Mucosa of descending colon (tissue), 3 donors: Measurements from ENCODE around the gene SETD4. TPM values are rescaled to one million over a fixed set of nuclear protein-coding genes. Genes with fewer than 3 reads are reported as not detected.

Source experiments
- ATAC-seq: fragments of 200-7000 bp; cut with Tn5 transposase; one replicate; pipeline ENCODE4 v1.9.1; 2020; ENCODE audit warnings: mild to moderate bottlenecking, moderate library complexity
- DNase-seq, 3 donors: peaks; one replicate each; pipeline ENCODE4 v3.0.0-alpha.2; 2020
- H3K36me3 ChIP-seq: fragments of 200-600 bp; one replicate; pipeline ENCODE4 v1.8.0; 2021; ENCODE audit warnings: low read depth, mild to moderate bottlenecking
- H3K4me1 ChIP-seq: fragments of 200-600 bp; one replicate; pipeline ENCODE4 v1.8.0; 2021; ENCODE audit warnings: low read depth, mild to moderate bottlenecking
- H3K4me3 ChIP-seq: fragments of 200-600 bp; one replicate; pipeline ENCODE4 v1.8.0; 2021; ENCODE audit warnings: mild to moderate bottlenecking
- H3K9me3 ChIP-seq: fragments of 200-600 bp; one replicate; pipeline ENCODE4 v1.8.0; 2021; ENCODE audit warnings: mild to moderate bottlenecking
- CTCF ChIP-seq: fragments of 200-600 bp; IDR thresholded peaks from one replicate; pipeline ENCODE4 v1.8.0; 2022; ENCODE audit warnings: antibody characterized with exemption, mild to moderate bottlenecking
- intact Hi-C, 2 donors: fragments of 100-400 bp; cut with DNase I in 1 of 2; cut with micrococcal nuclease in 1 of 2; formaldehyde crosslinking; loops; one replicate each; pipeline versions ENCODE4 v1.11.0 to v1.11.1; 2022; cut with DNase I, micrococcal nuclease
- total RNA-seq, 3 donors: library from RNA; stranded (reverse); fragmentation: NEBNext Ultra II Directional in 2 of 3; extraction: Animal tissue kit (Norgen Biotek cat#: 25700) in 2 of 3; gene quantifications; one replicate each; pipeline versions ENCODE4 v1.2.1 to v1.2.4, GENCODE V29; 2021 to 2023
- donor health status: DM: no; HTN: no; CAD: no; lungs with moderate emphysema.
- donor health status: DM: no; HTN: no; CAD: no.
- donor health status: DM: no; HTN: yes; CAD: no.

Gene SETD4
- total RNA-seq, 3 donors from 2014 or later: 18.9 to 25.7 (median 21.7) TPM

- no peaks in the 10 kb centered on the region for H3K36me3 ChIP-seq
- H3K9me3 ChIP-seq: peaks cover 7% of the 10 kb centered on the region
- no peak for TF ChIP-seq CTCF
- no peaks in the 10 kb centered on the region for H3K4me1 ChIP-seq
- no peak for DNase-seq
- intact Hi-C loops: no loop called here
- ATAC-seq: no peak
- no peak overlapping the region for H3K4me3 ChIP-seq
Observed at GRCh38 chr21:36096398-36097290, 36.3 kb upstream of the SETD4 start.

- H3K36me3 ChIP-seq: no peaks in the 10 kb centered on the region
- DNase-seq (no peak), ATAC-seq (no peak)
- no peak overlapping the region for H3K4me3 ChIP-seq
- no peaks in the 10 kb centered on the region for H3K4me1 ChIP-seq
- intact Hi-C loops: no loop called here
- H3K9me3 ChIP-seq: peaks cover 7% of the 10 kb centered on the region
- TF ChIP-seq CTCF: no peak
Observed at GRCh38 chr21:36093512-36093911, 33.2 kb upstream of the SETD4 start.

- Histone ChIP-seq H3K9me3 (peaks cover 7% of the 10 kb centered on the region), H3K4me1 (no peaks in the 10 kb centered on the region), H3K36me3 (no peaks in the 10 kb centered on the region), H3K4me3 (no peak overlapping the region)
- no peak for ATAC-seq
- DNase-seq: no peak
- intact Hi-C loops: no loop called here
- no peak for TF ChIP-seq CTCF
Observed at GRCh38 chr21:36092681-36093080, 32.4 kb upstream of the SETD4 start.

GRCh38 chr21:36089946-36090345, 29.6 kb upstream of the SETD4 start:
- TF ChIP-seq CTCF: no peak
- intact Hi-C loops: no loop called here
- no peaks in the 10 kb centered on the region for H3K4me1 ChIP-seq
- H3K36me3 ChIP-seq: no peaks in the 10 kb centered on the region
- peaks cover 7% of the 10 kb centered on the region for H3K9me3 ChIP-seq
- no peak for ATAC-seq
- no peak overlapping the region for H3K4me3 ChIP-seq
- no peak for DNase-seq

GRCh38 chr21:36087362-36088138, 27.2 kb upstream of the SETD4 start:
- H3K9me3 ChIP-seq: no peaks in the 10 kb centered on the region
- ATAC-seq (no peak), DNase-seq (no peak)
- H3K4me3 ChIP-seq: no peak overlapping the region
- H3K4me1 ChIP-seq: no peaks in the 10 kb centered on the region
- intact Hi-C loops: no loop called here
- no peaks in the 10 kb centered on the region for H3K36me3 ChIP-seq
- TF ChIP-seq CTCF: no peak
